Measurements from ENCODE around the gene ARHGAP10.

Gene ARHGAP10

DNA sequence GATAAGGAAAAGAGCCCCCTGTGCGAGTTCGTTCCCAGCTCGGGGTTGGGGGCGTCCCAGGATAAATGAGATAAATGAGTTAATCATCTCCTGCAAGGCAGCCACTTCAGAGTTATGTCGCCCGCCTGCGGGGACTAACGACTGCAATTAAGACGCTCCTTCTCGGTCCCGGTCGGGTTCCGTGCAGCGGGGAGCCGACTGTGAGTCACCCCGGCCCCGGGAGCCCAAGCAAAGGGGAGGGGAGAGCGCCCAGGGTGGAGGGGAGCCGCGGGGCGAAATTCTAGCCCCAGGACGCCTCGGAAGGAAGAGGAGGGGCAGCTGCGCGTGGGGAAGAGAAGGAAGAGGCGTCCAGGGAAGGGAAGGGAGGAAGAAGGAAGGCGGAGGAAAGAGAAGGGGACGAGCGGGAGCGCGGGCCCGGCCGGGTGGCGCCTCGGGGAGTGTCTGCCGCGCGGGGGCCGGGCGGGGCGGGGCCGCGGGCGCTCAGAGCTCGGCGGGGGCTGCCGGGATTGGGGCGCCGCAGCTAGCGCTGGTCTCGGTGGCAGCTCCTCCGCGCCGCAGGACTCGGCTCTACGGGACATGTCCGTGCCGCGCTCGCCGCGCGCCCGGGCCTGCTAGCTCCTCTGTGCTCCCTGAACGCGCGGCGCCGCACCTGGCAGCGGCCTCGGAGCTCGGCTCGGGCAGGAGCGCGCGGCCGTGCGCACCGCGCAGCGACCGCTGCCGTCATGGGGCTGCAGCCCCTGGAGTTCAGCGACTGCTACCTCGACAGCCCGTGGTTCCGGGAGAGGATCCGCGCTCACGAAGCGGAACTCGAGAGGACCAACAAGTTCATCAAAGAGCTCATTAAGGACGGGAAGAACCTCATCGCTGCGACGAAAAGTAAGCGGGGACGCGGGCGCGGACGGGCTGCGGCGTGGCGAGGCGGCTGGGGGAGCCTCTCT is at the start of gene ARHGAP10:
Gene ARHGAP10 (plus strand): TSS at position 509 of the 938 bp plus-strand sequence. CDS start 214 bp downstream, at position 723.
- DNase-seq = peak; percentile 66

- no peak for DNase-seq
These were observed 49.1 kb upstream of the ARHGAP10 start for GRCh38 chr4:147682755-147683154.

GRCh38 chr4:147683188-147683591 is 48.7 kb upstream of the ARHGAP10 start:
- DNase-seq = no peak

DNA sequence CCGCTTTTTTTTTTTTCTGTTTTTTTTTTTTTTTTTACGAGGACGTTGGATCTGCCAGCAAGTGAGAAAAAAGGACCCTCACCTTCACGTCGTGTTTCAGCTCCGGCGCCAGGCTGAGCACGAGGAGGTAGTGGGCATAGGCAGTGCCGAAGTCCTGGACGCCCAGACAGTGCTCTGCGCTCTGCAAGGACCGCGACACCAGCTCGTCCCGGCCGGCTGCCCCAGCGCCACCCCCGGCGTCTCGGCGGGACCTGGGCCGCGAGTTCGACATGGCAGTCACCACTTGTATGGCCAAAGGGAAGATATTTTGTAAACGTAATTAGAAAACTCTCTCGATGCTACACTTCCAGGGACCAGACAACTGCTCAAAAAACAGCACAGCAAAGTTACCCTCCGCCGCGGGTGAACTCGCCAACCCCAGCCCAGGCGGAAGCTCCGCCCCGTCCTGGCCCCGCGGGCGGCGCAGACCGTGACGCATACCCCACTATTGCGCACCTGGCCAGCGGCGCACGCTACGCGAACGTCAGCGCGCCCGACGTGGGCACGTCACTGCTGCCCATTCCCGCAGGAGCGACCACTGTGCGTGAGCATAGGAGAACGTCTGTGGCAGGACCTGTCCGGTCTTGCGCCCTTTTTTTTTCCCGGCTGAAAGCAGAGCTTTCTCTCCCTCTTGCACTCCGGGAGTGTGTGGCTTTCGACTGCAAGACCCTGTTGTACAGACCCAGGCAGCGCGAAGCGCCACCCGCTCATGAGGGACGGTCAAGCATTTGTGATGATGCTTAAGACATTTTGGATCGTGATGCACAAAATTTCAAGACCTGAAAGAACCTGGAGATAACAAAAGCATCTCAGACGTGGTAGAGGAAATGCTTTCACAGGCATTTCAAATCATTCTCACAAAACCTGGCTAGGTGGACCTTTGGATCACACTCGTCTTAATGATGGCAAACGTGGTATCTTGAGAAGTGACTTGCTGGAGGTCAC is 47.9 kb upstream of the ARHGAP10 start, which contains the start of gene PRMT9:
Gene PRMT9 (minus strand): TSS at position 447 of the 984 bp plus-strand sequence. CDS start 176 bp downstream, at position 271.
- DNase-seq = peak; percentile 89

DNA sequence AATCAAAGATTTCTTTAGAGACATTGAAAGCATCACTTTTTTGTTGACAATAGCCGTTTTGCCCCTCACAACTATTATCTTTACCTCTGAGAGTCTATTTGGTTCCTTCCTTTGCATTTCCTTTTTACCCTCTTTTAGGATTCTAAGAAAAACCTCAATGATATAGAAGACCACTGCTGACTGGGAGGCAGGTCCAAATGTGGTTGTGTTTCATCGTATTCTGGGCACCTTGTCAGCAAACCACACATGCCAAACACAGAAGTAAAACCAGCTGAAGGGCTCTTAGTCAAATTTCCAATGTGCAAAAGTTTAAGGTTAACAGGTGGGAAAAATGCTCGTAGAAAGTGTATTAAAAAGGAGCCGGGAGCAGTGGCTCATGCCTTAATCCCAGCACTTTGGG is 42.8 kb upstream of the ARHGAP10 start:
- DNase-seq = no peak

DNA sequence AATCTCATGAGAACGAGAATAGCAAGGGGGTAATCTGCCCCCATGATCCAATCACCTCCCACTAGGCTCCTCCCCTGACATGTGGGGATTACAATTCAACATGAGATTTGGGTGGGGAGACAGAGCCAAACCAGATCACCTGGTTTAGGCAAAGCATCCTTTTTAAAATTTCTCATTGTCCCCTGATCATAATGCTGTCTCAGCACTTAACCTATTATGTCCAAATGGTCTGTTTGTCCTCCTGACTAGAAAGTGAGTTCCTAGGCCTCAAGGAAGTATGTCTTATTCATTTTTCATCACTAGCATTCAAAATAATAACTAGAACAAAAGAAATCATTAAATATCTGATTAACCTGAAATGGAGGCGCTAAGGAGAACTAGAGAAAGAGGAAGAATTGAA is 40.1 kb upstream of the ARHGAP10 start:
- no peak for DNase-seq

DNA sequence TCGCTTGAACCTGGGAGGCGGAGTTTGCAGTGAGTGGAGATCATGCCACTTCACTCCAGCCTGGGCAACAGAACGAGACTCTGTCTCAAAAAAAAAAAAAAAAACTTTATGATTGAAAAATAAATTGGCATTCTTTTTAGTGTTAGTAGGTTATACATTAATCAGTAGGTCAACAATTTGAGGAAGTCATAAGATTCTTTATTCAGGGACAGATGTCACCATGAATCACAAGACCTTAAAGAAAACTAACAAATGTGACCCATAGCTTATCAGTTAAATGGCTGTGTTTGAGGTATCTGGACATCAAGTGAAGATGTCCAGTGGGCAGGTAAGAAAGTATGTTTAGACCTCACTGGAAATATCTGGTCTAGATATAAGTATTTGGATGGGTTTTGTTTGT is 38.7 kb upstream of the ARHGAP10 start:
- DNase-seq = no peak

GRCh38 chr4:147696866-147697265 is 35.0 kb upstream of the ARHGAP10 start:
- DNase-seq = no peak

GRCh38 chr4:147704846-147705245 is 27.0 kb upstream of the ARHGAP10 start:
- DNase-seq = no peak

GRCh38 chr4:147707892-147708672 is 23.8 kb upstream of the ARHGAP10 start:
- DNase-seq = peak; percentile 37

- DNase-seq = no peak
These were observed 21.9 kb upstream of the ARHGAP10 start for GRCh38 chr4:147709999-147710398.

DNA sequence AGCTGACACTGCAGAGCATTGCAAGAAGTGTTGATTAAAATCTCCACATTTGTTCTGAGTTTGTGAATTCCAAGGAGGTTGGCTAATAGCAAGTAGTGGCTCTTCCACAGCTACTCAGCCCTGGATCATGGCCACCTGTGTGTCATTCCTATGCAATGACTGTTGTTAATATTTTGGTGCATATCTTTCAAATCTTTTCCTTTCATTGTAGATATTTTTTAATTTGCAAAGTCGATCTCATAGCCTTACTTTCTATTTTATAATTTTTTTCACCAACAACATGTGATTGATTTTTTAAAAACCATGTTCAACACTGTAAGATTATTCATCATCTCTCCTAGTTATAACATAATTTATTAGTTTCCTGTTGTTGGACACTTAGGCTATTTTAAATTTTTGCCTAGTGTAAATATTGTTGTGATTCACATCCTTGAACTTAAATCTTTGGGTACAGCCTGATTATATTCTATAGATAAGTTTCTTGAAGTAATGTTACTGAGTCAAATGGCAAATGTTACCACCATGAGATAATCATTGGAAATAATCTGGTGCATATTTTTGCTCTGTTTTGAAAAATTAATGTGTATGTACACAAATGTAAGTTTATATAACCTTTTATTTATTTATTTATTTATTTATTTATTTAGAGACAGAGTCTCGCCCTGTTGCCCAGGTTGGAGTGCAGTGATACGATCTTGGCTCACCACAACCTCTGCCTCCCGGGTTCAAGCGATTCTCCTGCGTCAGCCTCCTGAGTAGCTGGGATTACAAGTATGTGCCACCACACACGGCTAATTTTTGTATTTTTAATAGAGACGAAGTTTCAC is 17.1 kb upstream of the ARHGAP10 start:
- no peak for DNase-seq

DNA sequence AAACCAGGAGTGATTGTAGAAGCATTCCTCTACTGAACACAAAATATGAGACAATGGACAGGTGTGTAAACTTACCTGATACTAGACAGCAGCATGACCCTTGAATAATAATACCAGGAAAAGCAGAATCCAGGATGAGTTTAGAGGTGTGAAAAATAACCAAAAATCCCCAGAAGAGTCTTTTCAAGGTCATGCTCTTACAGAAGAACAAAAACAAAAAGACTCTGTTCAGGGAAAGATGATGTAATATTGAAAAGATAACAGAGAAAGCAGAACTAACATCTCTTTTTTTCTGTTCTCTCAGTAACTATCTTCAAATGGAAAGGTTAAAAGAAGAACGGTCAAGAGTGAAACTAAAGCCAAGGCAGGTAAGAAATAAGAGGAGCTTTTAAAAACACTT is 14.0 kb upstream of the ARHGAP10 start:
- DNase-seq = no peak

GRCh38 chr4:147723326-147723725 is 8.6 kb upstream of the ARHGAP10 start:
- DNase-seq = no peak

DNA sequence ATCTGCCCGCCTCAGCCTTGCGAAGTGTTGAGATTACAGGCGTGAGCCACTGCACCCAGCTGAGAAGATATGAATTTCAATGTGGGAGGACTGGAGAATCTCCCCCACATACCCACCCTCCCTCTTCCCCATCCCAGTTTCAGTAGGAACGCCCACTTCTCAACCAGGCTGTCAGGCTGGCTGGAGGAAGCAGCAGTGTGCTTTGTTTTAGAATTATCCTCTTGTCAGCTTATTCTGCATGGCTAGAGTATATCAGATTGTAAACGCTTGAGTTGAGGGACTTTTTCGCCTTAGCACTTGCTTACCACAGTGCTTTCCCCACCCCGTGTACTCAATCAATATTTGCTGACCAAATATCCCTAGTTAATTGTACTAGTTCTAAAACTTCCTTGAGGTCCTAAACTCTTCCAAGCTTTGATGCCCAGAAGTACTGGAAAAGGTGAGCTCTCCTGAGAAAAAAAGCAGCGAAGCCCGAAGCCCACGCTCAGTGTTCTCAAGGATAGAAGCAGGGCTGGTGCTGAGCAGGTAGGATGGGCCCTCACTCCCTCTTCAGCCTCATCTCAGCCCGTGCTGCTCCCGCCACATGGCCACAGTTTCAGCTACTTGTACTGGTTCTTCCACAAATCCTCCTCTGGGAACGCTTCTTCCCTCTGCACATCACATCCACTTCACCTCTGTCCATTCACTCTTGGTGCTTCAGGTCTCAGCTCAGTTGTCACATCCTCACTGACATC is 7.3 kb upstream of the ARHGAP10 start:
- DNase-seq = no peak

- no peak for DNase-seq
These were observed 6.2 kb upstream of the ARHGAP10 start for GRCh38 chr4:147725673-147726072.

DNA sequence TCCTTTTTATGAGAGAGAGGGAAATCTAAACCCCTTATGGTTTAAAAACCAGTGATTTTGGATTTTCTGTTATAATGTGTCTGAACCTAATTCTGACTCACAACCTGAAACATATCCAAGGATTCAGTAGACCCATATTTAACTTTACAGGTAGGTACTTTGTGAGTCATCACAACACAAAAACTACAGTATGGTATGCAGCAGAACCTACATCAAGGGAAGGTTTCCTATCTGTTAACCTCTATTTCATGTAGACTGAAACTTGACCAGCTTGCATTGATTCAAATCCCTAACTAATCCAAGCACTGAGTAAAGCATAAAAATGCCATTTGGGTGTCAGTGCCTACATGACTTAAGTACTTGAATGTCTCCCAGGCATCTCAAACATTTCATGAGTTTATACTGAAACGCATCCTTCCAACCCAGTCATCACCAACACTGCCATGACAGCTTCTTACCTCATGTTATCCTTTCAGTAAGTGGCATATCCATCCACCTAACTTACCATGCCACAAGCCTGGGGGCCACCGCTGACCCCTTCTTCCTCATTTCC is 4.3 kb upstream of the ARHGAP10 start:
- no peak for DNase-seq

DNA sequence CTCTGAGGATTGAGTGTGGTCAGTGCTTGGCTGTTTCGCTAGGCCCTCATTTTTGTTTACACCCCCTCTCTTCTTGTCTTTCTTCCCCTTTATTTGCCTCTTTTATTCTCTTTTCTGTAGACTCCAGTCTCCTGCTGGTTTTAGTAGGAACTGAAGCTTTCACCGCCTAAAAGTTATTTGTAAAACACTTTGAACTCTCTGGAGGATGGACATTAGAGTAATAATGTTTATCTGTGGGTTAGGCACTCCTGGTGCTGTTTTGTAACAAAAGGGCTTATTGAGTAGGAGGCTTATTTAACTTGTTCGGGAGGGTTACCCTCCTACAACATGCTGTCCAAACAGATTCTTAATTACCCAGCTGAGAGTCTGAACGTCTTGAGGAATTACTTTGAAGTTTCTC is 1.6 kb upstream of the ARHGAP10 start:
- DNase-seq = no peak

DNA sequence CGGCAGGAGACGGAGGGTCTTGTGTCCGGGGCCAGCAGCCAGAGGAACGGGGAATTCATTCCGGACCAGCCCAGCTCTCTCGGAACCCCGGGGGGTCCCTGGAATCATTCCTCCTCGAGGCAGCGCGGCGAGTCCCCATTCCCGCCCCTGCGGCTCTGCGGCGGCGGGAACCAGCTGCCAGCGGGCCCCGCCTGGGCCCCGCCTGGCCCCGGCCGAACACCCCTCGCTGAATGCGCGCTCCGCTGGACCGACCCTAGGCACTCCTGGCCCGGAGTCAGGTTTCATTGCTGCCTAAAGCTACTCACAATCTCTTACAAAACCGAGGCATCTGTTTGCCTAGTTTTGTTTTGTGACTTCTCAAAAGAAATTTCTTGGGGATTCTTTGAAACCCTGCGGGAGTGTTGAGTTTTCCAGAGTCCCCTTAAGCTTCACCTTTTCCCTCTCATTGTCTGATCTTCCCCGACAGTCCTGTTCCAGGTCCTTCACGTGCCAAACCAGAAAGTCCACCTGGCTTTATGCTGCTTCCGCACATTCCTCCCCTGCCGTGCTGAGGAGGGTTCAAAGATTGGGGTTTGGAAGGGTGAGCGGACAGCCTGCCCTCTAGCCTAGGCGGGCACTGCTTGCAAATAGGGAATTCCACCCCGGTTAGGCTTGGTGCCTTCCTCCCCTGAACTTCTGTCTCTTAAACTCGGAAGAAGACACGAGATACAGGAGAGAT is 789 bp downstream of the ARHGAP10 start:
- no peak for DNase-seq

Measured in activated CD4-positive, CD25-positive, alpha-beta regulatory T cell treated with anti-CD3 and anti-CD28 coated beads, Interleukin-2, amount 50 U/mL, for 72 hours (primary cell).